Liver (tissue), 3 donors: ENCODE data around the gene MAOB.

ENCODE experiments used
- EGR1 ChIP-seq, 2 donors: IDR thresholded peaks; 2 replicates each; pipeline ENCODE4 v1.6.1; 2016 to 2018; ENCODE audit warnings: antibody characterized with exemption in 2 of 2, low read depth in 2 of 2
- FOXA1 ChIP-seq: IDR thresholded peaks from 2 replicates; pipeline ENCODE4 v1.6.1; 2016; ENCODE audit warnings: antibody characterized with exemption
- GABPA ChIP-seq, 2 donors: IDR thresholded peaks in 1 of 2; conservative IDR thresholded peaks in 1 of 2; 2 replicates each; pipeline ENCODE4 v1.6.1; 2016; ENCODE audit warnings: antibody characterized with exemption in 2 of 2, mild to moderate bottlenecking in 1 of 2, moderate library complexity in 1 of 2
- HNF4G ChIP-seq: IDR thresholded peaks from 2 replicates; pipeline ENCODE4 v1.6.1; 2016; ENCODE audit warnings: antibody characterized with exemption
- JUND ChIP-seq, 2 donors: IDR thresholded peaks; 2 replicates each; pipeline ENCODE4 v1.6.1; 2016; ENCODE audit warnings: antibody characterized with exemption in 2 of 2
- RAD21 ChIP-seq, 2 donors: IDR thresholded peaks; 2 replicates each; pipeline ENCODE4 v1.6.1; 2016; ENCODE audit warnings: antibody characterized with exemption in 2 of 2, mild to moderate bottlenecking in 2 of 2
- TAF1 ChIP-seq: conservative IDR thresholded peaks from 2 replicates; pipeline ENCODE4 v1.6.1; 2016; ENCODE audit warnings: antibody characterized with exemption, mild to moderate bottlenecking
- YY1 ChIP-seq: IDR thresholded peaks from 2 replicates; pipeline ENCODE4 v1.6.1; 2016; ENCODE audit warnings: antibody characterized with exemption, mild to moderate bottlenecking
- TF ChIP-seq, protein P1 (sequence below): IDR thresholded peaks from 2 replicates; pipeline ENCODE4 v1.6.1; 2016; ENCODE audit warnings: antibody characterized with exemption, mild to moderate bottlenecking
- TF ChIP-seq, protein P2 (sequence below): IDR thresholded peaks from 2 replicates; pipeline ENCODE4 v1.6.1; 2016; ENCODE audit warnings: antibody characterized with exemption
- TF ChIP-seq, protein P3 (sequence below): fragments of 150-350 bp; IDR thresholded peaks from 2 replicates; pipeline ENCODE4 v1.5.1; 2017; ENCODE audit warnings: improper control_type of control experiment, low read depth, low read length; ENCODE audit not compliant: missing input control
- TF ChIP-seq, protein P4 (sequence below): IDR thresholded peaks from 2 replicates; pipeline ENCODE4 v1.6.1; 2016; ENCODE audit warnings: antibody characterized with exemption
- TF ChIP-seq, protein P5 (sequence below): IDR thresholded peaks from 2 replicates; pipeline ENCODE4 v1.6.1; 2016; ENCODE audit warnings: antibody characterized with exemption
- donor health status: healthy.
- donor health status: healthy.

DNA sequence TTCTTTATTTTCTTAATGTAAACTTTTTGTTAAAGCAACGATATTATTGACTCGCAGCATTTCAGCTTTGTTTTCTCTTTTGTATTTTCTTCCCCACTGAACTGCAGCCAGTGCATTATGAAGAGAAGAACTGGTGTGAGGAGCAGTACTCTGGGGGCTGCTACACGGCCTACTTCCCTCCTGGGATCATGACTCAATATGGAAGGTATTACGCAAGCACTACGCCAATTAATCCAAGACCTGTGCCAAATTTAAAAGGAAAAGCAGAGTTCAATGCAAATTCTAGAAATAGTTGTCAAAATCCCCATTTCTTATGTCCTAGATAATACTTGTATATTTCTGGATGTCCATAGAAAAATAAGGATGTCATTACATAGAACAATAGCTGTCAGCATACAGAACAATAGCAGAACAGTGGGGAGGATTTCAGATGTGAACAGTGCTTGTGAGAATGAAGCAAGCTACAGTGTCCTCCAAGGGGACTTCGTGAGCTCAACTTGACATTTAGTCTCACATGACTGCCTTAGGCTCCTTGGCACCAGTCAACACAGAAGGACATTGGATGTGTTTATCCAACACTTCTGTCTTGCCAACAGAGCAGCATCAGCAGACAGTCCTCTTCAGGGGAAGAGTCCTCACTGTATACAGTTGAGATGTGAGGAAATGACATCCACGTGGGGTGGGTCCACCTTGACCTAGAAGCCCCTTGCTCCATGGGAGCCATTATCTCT, 140.2 kb downstream of the MAOB start:
- TF ChIP-seq, protein P1, sequence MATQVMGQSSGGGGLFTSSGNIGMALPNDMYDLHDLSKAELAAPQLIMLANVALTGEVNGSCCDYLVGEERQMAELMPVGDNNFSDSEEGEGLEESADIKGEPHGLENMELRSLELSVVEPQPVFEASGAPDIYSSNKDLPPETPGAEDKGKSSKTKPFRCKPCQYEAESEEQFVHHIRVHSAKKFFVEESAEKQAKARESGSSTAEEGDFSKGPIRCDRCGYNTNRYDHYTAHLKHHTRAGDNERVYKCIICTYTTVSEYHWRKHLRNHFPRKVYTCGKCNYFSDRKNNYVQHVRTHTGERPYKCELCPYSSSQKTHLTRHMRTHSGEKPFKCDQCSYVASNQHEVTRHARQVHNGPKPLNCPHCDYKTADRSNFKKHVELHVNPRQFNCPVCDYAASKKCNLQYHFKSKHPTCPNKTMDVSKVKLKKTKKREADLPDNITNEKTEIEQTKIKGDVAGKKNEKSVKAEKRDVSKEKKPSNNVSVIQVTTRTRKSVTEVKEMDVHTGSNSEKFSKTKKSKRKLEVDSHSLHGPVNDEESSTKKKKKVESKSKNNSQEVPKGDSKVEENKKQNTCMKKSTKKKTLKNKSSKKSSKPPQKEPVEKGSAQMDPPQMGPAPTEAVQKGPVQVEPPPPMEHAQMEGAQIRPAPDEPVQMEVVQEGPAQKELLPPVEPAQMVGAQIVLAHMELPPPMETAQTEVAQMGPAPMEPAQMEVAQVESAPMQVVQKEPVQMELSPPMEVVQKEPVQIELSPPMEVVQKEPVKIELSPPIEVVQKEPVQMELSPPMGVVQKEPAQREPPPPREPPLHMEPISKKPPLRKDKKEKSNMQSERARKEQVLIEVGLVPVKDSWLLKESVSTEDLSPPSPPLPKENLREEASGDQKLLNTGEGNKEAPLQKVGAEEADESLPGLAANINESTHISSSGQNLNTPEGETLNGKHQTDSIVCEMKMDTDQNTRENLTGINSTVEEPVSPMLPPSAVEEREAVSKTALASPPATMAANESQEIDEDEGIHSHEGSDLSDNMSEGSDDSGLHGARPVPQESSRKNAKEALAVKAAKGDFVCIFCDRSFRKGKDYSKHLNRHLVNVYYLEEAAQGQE: no peak
- TF ChIP-seq, protein P2, sequence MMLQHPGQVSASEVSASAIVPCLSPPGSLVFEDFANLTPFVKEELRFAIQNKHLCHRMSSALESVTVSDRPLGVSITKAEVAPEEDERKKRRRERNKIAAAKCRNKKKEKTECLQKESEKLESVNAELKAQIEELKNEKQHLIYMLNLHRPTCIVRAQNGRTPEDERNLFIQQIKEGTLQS: no peak
- TF ChIP-seq TAF1: no peak
- TF ChIP-seq, protein P3, sequence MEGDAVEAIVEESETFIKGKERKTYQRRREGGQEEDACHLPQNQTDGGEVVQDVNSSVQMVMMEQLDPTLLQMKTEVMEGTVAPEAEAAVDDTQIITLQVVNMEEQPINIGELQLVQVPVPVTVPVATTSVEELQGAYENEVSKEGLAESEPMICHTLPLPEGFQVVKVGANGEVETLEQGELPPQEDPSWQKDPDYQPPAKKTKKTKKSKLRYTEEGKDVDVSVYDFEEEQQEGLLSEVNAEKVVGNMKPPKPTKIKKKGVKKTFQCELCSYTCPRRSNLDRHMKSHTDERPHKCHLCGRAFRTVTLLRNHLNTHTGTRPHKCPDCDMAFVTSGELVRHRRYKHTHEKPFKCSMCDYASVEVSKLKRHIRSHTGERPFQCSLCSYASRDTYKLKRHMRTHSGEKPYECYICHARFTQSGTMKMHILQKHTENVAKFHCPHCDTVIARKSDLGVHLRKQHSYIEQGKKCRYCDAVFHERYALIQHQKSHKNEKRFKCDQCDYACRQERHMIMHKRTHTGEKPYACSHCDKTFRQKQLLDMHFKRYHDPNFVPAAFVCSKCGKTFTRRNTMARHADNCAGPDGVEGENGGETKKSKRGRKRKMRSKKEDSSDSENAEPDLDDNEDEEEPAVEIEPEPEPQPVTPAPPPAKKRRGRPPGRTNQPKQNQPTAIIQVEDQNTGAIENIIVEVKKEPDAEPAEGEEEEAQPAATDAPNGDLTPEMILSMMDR: no peak
- TF ChIP-seq GABPA (IDR thresholded peaks at IDR 0.05 in 1 of 2, conservative IDR thresholded peaks at IDR 0.05 in 1 of 2): no peak
- TF ChIP-seq, protein P4, sequence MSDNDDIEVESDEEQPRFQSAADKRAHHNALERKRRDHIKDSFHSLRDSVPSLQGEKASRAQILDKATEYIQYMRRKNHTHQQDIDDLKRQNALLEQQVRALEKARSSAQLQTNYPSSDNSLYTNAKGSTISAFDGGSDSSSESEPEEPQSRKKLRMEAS: no peak
- TF ChIP-seq, protein P5, sequence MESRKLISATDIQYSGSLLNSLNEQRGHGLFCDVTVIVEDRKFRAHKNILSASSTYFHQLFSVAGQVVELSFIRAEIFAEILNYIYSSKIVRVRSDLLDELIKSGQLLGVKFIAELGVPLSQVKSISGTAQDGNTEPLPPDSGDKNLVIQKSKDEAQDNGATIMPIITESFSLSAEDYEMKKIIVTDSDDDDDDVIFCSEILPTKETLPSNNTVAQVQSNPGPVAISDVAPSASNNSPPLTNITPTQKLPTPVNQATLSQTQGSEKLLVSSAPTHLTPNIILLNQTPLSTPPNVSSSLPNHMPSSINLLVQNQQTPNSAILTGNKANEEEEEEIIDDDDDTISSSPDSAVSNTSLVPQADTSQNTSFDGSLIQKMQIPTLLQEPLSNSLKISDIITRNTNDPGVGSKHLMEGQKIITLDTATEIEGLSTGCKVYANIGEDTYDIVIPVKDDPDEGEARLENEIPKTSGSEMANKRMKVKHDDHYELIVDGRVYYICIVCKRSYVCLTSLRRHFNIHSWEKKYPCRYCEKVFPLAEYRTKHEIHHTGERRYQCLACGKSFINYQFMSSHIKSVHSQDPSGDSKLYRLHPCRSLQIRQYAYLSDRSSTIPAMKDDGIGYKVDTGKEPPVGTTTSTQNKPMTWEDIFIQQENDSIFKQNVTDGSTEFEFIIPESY: no peak
- TF ChIP-seq RAD21 (IDR thresholded peaks at IDR 0.05): no peak
- no peak for TF ChIP-seq JUND (IDR thresholded peaks at IDR 0.05)
- TF ChIP-seq FOXA1: no peak
- TF ChIP-seq YY1: no peak
- no peak for TF ChIP-seq EGR1 (IDR thresholded peaks at IDR 0.05; ENCODE audit: low read depth in 2 of 2)
- no peak for TF ChIP-seq HNF4G
